ENCODE results near the gene VEZT. TPM values are rescaled to one million over a fixed set of nuclear protein-coding genes. Genes with fewer than 3 reads are reported as not detected.
"Not testable (repeated sequence)": the region's sequence is repeated elsewhere in the genome, so short reads cannot be mapped to it uniquely, and the experiment has no call there.

Gene VEZT
- total and polyA plus RNA-seq, 5 donors, result 20.8 to 78.6 (median 65.8) TPM

DNA sequence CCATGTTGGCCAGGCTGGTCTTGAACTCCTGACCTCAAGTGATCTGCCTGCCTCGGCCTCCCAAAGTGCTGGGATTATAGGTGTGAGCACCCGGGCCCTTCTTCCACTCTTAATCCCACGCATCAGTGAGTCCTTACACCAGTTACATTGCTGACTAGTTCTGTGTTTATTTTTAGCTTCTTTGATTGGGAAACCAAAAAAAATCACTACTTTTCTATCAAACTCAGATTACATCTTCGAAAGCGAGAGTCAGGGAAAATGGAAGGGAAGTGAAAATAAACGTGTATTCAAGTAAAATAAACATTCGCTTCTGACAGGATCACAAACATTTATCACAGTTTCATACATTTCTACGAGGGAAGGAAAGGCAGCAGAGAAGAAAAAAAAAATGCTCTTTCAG, 32.5 kb upstream of the VEZT start:
- ATAC-seq (no peak), DNase-seq (no peak)
- 84% methylated on average over 8 of the region's 8 CpGs for WGBS
- Histone ChIP-seq H3K27me3 (ENCODE audit: control insufficient read depth, insufficient read depth) (no peaks in the 10 kb centered on the region), H3K4me1 (ENCODE audit: control insufficient read depth, insufficient read depth, low read length) (no peaks in the 10 kb centered on the region), H3K4me3 (ENCODE audit: low read length) (no peak overlapping the region), H3K9me3 (ENCODE audit: control insufficient read depth, low read length) (no peaks in the 10 kb centered on the region), H3K27ac (ENCODE audit: low read length) (no peak overlapping the region)
- intact Hi-C loops (cut with DNase I), result no loop called here

DNA sequence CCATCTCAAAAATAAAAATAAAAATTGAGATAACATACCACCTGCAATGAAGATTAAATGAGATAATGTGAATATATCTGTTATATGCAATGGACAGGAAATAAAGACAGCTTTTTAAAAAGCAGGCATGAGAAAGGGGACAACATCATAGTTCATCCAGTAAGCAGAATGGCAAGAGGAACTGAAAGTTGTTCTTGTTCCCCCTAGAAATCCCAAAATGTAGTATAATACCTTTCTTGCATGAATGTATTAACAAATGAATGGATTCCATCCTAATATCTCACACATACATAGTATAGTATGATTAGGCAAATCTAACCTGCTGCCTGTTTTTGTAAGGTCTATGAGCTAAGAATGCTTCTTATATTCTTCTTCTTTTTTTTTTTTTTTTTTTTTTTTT, 31.8 kb upstream of the VEZT start:
- ATAC-seq (no peak), DNase-seq (no peak)
- H3K27me3 ChIP-seq (ENCODE audit: control insufficient read depth, insufficient read depth), result no peaks in the 10 kb centered on the region
- intact Hi-C loops (cut with DNase I), result no loop called here
- no peak overlapping the region for H3K4me3 ChIP-seq (ENCODE audit: low read length)
- no peaks in the 10 kb centered on the region for H3K9me3 ChIP-seq (ENCODE audit: control insufficient read depth, low read length)
- no peaks in the 10 kb centered on the region for H3K4me1 ChIP-seq (ENCODE audit: control insufficient read depth, insufficient read depth, low read length)
- H3K27ac ChIP-seq (ENCODE audit: low read length), result no peak overlapping the region

GRCh38 chr12:95187865-95188415, 29.7 kb upstream of the VEZT start:
- DNase-seq (no peak), ATAC-seq (no peak)
- intact Hi-C loops (cut with DNase I), result no loop called here
- H3K4me1 ChIP-seq (ENCODE audit: control insufficient read depth, insufficient read depth, low read length), result no peaks in the 10 kb centered on the region
- WGBS, result 79% methylated on average over 5 of the region's 5 CpGs
- H3K9me3 ChIP-seq (ENCODE audit: control insufficient read depth, low read length), result no peaks in the 10 kb centered on the region
- H3K27ac ChIP-seq (ENCODE audit: low read length), result no peak overlapping the region
- no peak overlapping the region for H3K4me3 ChIP-seq (ENCODE audit: low read length)
- no peaks in the 10 kb centered on the region for H3K27me3 ChIP-seq (ENCODE audit: control insufficient read depth, insufficient read depth)

DNA sequence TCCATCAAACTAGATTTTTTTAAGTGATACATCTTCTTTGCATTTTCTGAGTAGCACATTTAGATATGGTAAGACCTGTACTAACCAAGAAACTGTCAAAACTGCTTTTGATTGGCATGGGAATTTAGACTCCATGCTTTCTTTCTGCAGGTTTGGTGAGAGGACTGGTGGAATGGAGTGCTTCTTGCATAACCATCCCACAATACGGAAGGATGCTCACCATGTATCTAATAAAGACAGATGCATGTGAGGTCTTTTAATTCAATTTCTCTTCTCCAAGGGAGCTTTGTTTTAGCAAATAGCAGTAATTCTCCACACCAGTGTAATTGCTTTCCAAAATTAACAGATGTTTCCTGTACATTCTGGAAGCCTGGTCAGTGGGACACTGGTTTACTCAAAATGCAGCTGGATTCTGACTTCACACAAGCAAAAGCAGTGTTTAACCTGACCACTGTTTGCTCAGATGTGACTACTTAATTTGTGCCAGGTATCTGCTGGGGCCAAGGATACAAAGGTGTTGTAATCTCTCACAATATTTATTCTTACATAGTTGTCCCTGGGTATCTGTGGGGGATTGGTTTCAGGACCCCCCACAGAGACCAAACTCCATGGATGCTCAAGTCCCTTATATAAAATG, 26.4 kb upstream of the VEZT start:
- H3K27me3 ChIP-seq (ENCODE audit: control insufficient read depth, insufficient read depth), result no peaks in the 10 kb centered on the region
- H3K27ac ChIP-seq (ENCODE audit: low read length), result no peak overlapping the region
- H3K4me1 ChIP-seq (ENCODE audit: control insufficient read depth, insufficient read depth, low read length), result no peaks in the 10 kb centered on the region
- H3K9me3 ChIP-seq (ENCODE audit: control insufficient read depth, low read length), result no peaks in the 10 kb centered on the region
- DNase-seq (no peak), ATAC-seq (no peak)
- WGBS, result 70% methylated on average over 1 of the region's 1 CpG
- H3K4me3 ChIP-seq (ENCODE audit: low read length), result no peak overlapping the region
- intact Hi-C loops (cut with DNase I), result no loop called here

GRCh38 chr12:95192271-95192670, 25.3 kb upstream of the VEZT start:
- intact Hi-C loops (cut with DNase I), result no loop called here
- Histone ChIP-seq H3K4me3 (ENCODE audit: low read length) (no peak overlapping the region), H3K27ac (ENCODE audit: low read length) (no peak overlapping the region), H3K27me3 (ENCODE audit: control insufficient read depth, insufficient read depth) (no peaks in the 10 kb centered on the region), H3K9me3 (ENCODE audit: control insufficient read depth, low read length) (no peaks in the 10 kb centered on the region), H3K4me1 (ENCODE audit: control insufficient read depth, insufficient read depth, low read length) (no peaks in the 10 kb centered on the region)
- ATAC-seq, result no peak
- DNase-seq, result no peak

DNA sequence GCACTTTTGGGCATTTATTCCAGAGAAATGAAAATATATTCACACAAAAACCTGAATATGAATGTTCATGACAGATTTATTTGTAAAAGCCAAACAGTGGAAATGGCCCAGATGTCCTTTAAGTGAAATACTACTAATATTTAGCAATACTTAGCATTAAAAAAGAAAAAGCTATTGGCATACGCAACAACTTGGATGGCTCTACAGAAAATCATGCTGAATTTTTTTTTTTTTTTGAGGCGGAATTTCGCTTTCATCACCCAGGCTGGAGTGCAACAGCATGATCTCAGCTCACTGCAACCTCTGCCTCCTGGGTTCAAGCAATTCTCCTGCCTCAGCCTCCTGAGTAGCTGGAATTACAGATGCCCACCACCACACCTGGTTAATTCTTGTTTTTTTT, 24.5 kb upstream of the VEZT start:
- intact Hi-C loops (cut with DNase I), result no loop called here
- H3K27me3 ChIP-seq (ENCODE audit: control insufficient read depth, insufficient read depth), result no peaks in the 10 kb centered on the region
- no peak overlapping the region for H3K4me3 ChIP-seq (ENCODE audit: low read length)
- ATAC-seq (no peak), DNase-seq (no peak)
- WGBS, result 89% methylated on average over 3 of the region's 3 CpGs
- no peaks in the 10 kb centered on the region for H3K4me1 ChIP-seq (ENCODE audit: control insufficient read depth, insufficient read depth, low read length)
- H3K9me3 ChIP-seq (ENCODE audit: control insufficient read depth, low read length), result no peaks in the 10 kb centered on the region
- no peak overlapping the region for H3K27ac ChIP-seq (ENCODE audit: low read length)

- WGBS, result 90% methylated on average over 3 of the region's 3 CpGs
- intact Hi-C loops (cut with DNase I), result no loop called here
- DNase-seq, result no peak
Observed at GRCh38 chr12:95195122-95195521, 22.5 kb upstream of the VEZT start.

DNA sequence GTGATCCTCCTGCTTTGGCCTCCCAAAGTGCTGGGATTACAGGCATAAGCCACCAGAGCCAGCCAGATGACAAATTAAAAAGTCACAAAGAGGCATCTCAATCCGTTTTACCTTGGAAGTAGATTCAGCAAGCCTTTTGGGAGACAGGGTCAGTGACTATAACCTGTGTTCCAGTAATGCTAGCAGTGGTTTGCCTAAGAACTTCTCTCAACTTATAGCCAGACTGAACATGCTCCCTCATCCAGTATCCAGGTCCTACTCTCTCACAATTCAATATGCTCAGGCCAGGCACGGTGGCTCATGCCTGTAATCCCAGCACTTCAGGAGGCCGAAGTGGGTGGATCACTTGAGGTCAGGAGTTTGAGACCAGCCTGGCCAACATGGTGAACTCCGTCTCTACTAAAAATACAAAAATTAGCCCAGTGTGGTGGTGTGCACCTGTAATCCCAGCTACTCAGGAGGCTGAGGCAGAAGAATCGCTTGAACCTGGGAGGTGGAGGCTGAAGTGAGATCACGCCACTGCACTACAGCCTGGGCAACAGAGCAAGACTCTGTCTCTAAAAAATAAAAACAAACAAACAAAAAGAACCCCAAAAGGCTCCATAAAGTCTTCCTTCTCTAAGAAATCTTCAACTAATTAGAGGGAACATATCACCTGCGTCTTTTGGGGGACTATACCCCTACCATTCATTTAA, 20.6 kb upstream of the VEZT start:
- H3K4me1 ChIP-seq (ENCODE audit: control insufficient read depth, insufficient read depth, low read length); H3K4me3 ChIP-seq (ENCODE audit: low read length); H3K27me3 ChIP-seq (ENCODE audit: control insufficient read depth, insufficient read depth); H3K9me3 ChIP-seq (ENCODE audit: control insufficient read depth, low read length); DNase-seq; intact Hi-C loops (cut with DNase I); H3K27ac ChIP-seq (ENCODE audit: low read length); ATAC-seq: not testable (repeated sequence)
- 95% methylated on average over 7 of the region's 7 CpGs for WGBS

More at GRCh38 chr12:95195122-95195521, 22.5 kb upstream of the VEZT start:
- Histone ChIP-seq H3K4me1 (ENCODE audit: control insufficient read depth, insufficient read depth, low read length) (no peaks in the 10 kb centered on the region), H3K4me3 (ENCODE audit: low read length) (no peak overlapping the region), H3K27me3 (ENCODE audit: control insufficient read depth, insufficient read depth) (no peaks in the 10 kb centered on the region), H3K9me3 (ENCODE audit: control insufficient read depth, low read length) (no peaks in the 10 kb centered on the region), H3K27ac (ENCODE audit: low read length) (no peak overlapping the region)
- no peak for ATAC-seq

GRCh38 chr12:95197636-95198035, 20.0 kb upstream of the VEZT start:
- Histone ChIP-seq H3K27me3 (ENCODE audit: control insufficient read depth, insufficient read depth) (no peaks in the 10 kb centered on the region), H3K9me3 (ENCODE audit: control insufficient read depth, low read length) (no peaks in the 10 kb centered on the region), H3K4me3 (ENCODE audit: low read length) (no peak overlapping the region), H3K4me1 (ENCODE audit: control insufficient read depth, insufficient read depth, low read length) (peaks cover 3% of the 10 kb centered on the region), H3K27ac (ENCODE audit: low read length) (no peak overlapping the region)
- 82% methylated on average over 2 of the region's 2 CpGs for WGBS
- intact Hi-C loops (cut with DNase I), result no loop called here
- DNase-seq (no peak), ATAC-seq (no peak)

DNA sequence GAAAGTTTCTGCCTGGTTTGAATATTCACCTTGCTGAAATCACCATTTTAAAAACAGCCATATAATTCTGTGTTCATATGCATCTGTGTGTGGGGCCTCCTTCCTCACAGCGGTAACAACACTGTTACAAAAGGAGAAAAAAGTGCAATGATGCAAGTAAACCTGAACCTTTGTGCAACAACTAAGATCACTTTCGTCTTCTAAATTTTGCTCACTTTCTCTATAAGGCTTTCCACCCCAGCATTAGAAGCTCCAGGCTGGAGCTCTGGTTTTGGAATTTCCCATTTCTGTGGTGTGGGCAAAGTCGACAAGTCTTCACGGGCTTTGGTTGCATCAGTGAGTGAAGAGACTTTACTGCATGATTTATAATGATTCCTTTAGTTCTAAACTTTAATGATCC, 18.7 kb upstream of the VEZT start:
- no peak for ATAC-seq
- Histone ChIP-seq H3K4me1 (ENCODE audit: control insufficient read depth, insufficient read depth, low read length) (peaks cover 3% of the 10 kb centered on the region), H3K27me3 (ENCODE audit: control insufficient read depth, insufficient read depth) (no peaks in the 10 kb centered on the region), H3K4me3 (ENCODE audit: low read length) (no peak overlapping the region), H3K9me3 (ENCODE audit: control insufficient read depth, low read length) (no peaks in the 10 kb centered on the region), H3K27ac (ENCODE audit: low read length) (no peak overlapping the region)
- no peak for DNase-seq
- WGBS, result 94% methylated on average over 4 of the region's 4 CpGs
- intact Hi-C loops (cut with DNase I), result no loop called here

GRCh38 chr12:95200128-95200894, 17.3 kb upstream of the VEZT start:
- H3K27ac ChIP-seq (ENCODE audit: low read length), result no peak overlapping the region
- H3K9me3 ChIP-seq (ENCODE audit: control insufficient read depth, low read length), result no peaks in the 10 kb centered on the region
- intact Hi-C loops (cut with DNase I), result no loop called here
- WGBS, result 57% methylated on average over 5 of the region's 5 CpGs
- H3K4me1 ChIP-seq (ENCODE audit: control insufficient read depth, insufficient read depth, low read length), result peaks cover 10% of the 10 kb centered on the region
- DNase-seq, result no peak
- no peak for ATAC-seq
- H3K4me3 ChIP-seq (ENCODE audit: low read length), result peak overlapping the region; percentile 39
- no peaks in the 10 kb centered on the region for H3K27me3 ChIP-seq (ENCODE audit: control insufficient read depth, insufficient read depth)

Data from right cardiac atrium (tissue), 5 donors.